GM23338 (cell line): ENCODE data around the gene PLXNA2. TPM values are rescaled to one million over a fixed set of nuclear protein-coding genes. Genes with fewer than 3 reads are reported as not detected.

Experiments used
- ATAC-seq: fragments of 200-7000 bp; cut with Tn5 transposase; 3 replicates; pipeline ENCODE4 v1.9.1; 2020
- DNase-seq: peaks from one replicate; pipeline ENCODE4 v3.0.0-alpha.2; 2015; ENCODE audit warnings: low spot score
- H2AFZ ChIP-seq: fragments of 200-600 bp; sonication (generic); 2 replicates; pipeline ENCODE4 v1.8.0; 2016; ENCODE audit warnings: antibody characterized with exemption, mild to moderate bottlenecking, moderate library complexity
- H3F3A ChIP-seq: fragments of 200-600 bp; sonication (generic); replicated peaks from 2 replicates; pipeline ENCODE4 v1.8.0; 2017; ENCODE audit warnings: antibody characterized with exemption, mixed run types, low read depth
- H3K27ac ChIP-seq: fragments of 200-600 bp; sonication (generic); 2 replicates; pipeline ENCODE4 v1.6.1; 2016; ENCODE audit warnings: low read depth
- H3K27me3 ChIP-seq: fragments of 200-600 bp; sonication (generic); 2 replicates; pipeline ENCODE4 v1.8.0; 2016; ENCODE audit warnings: mild to moderate bottlenecking, mixed run types, moderate library complexity; ENCODE audit not compliant: insufficient read depth
- H3K36me3 ChIP-seq: fragments of 200-600 bp; sonication (generic); 2 replicates; pipeline ENCODE4 v1.8.0; 2016; ENCODE audit warnings: mild to moderate bottlenecking; ENCODE audit not compliant: insufficient read depth
- H3K4me1 ChIP-seq: fragments of 200-600 bp; sonication (generic); 2 replicates; pipeline ENCODE4 v1.8.0; 2016; ENCODE audit warnings: mild to moderate bottlenecking, moderate library complexity; ENCODE audit not compliant: insufficient read depth
- H3K4me2 ChIP-seq: fragments of 200-600 bp; sonication (generic); 2 replicates; pipeline ENCODE4 v1.7.1; 2017; ENCODE audit warnings: mixed run types
- H3K4me3 ChIP-seq: fragments of 200-600 bp; sonication (generic); 2 replicates; pipeline ENCODE4 v1.6.1; 2016; ENCODE audit warnings: mixed run types
- H3K79me2 ChIP-seq: fragments of 200-600 bp; sonication (generic); replicated peaks from 2 replicates; pipeline ENCODE4 v1.8.0; 2017; ENCODE audit warnings: mild to moderate bottlenecking; ENCODE audit not compliant: insufficient read depth
- H3K9me2 ChIP-seq: fragments of 200-600 bp; sonication (generic); 2 replicates; pipeline ENCODE4 v1.8.0; 2017; ENCODE audit not compliant: insufficient read depth
- H4K20me1 ChIP-seq: fragments of 200-600 bp; sonication (generic); replicated peaks from 2 replicates; pipeline ENCODE4 v1.8.0; 2017; ENCODE audit warnings: mild to moderate bottlenecking; ENCODE audit not compliant: insufficient read depth
- H3K27ac Mint-ChIP-seq: 2 replicates; pipeline ENCODE4 v1.8.0; 2020; ENCODE audit warnings: inconsistent platforms, mild to moderate bottlenecking, moderate library complexity, mixed read lengths
- H3K27me3 Mint-ChIP-seq: 3 replicates; pipeline ENCODE4 v1.8.0; 2022; ENCODE audit warnings: low read depth, mild to moderate bottlenecking, moderate library complexity, mixed read lengths, inconsistent platforms; ENCODE audit not compliant: insufficient read depth, poor library complexity
- H3K36me3 Mint-ChIP-seq: 3 replicates; pipeline ENCODE4 v1.8.0; 2021; ENCODE audit warnings: low read depth, mild to moderate bottlenecking, inconsistent platforms, moderate library complexity, mixed read lengths
- H3K4me1 Mint-ChIP-seq: 3 replicates; pipeline ENCODE4 v1.8.0; 2020; ENCODE audit warnings: mild to moderate bottlenecking, inconsistent platforms, mixed read lengths
- H3K4me3 Mint-ChIP-seq: 3 replicates; pipeline ENCODE4 v1.8.0; 2021; ENCODE audit warnings: moderate library complexity, mild to moderate bottlenecking, inconsistent platforms, mixed read lengths
- H3K9me3 Mint-ChIP-seq: 3 replicates; pipeline ENCODE4 v1.8.0; 2020; ENCODE audit warnings: moderate library complexity, mild to moderate bottlenecking, inconsistent platforms, mixed read lengths
- CREB1 ChIP-seq: fragments of 250-450 bp; sonication (Bioruptor Pico); IDR thresholded peaks from 2 replicates; pipeline ENCODE4 v1.5.0; 2020; ENCODE audit warnings: low read depth, mild to moderate bottlenecking, moderate library complexity
- CTCF ChIP-seq, 2 experiments: fragments of 200-600 bp in 1 of 2; sonication (generic) in 1 of 2; conservative IDR thresholded peaks; 2 replicates each; pipeline versions ENCODE4 v1.5.1 to v1.6.1; 2016 to 2017; ENCODE audit warnings: antibody characterized with exemption in 2 of 2, low read depth in 2 of 2, mild to moderate bottlenecking in 2 of 2, moderate library complexity in 1 of 2
- EZH2 ChIP-seq: fragments of 200-600 bp; sonication (generic); IDR thresholded peaks from one replicate; pipeline ENCODE4 v1.8.0; 2017; ENCODE audit warnings: antibody characterized with exemption, mild to moderate bottlenecking, low read depth; ENCODE audit not compliant: unreplicated experiment
- JUNB ChIP-seq: IDR thresholded peaks from one replicate; pipeline ENCODE4 v1.6.1; 2016; ENCODE audit warnings: antibody characterized with exemption; ENCODE audit not compliant: unreplicated experiment
- POLR2AphosphoS5 ChIP-seq: IDR thresholded peaks from 2 replicates; pipeline ENCODE4 v1.6.1; 2016; ENCODE audit warnings: antibody characterized with exemption, low read depth
- ZNF114 ChIP-seq: fragments of 250-450 bp; sonication (Bioruptor Pico); IDR thresholded peaks from 2 replicates; pipeline ENCODE4 v1.5.0; 2020; ENCODE audit warnings: mild to moderate bottlenecking, moderate library complexity
- ZNF331 ChIP-seq: fragments of 250-450 bp; sonication (Bioruptor Pico); IDR thresholded peaks from 2 replicates; pipeline ENCODE4 v1.5.0; 2020; ENCODE audit warnings: low read depth, mild to moderate bottlenecking, moderate library complexity
- polyA plus RNA-seq: library from polyadenylated mRNA; unstranded; fragments of >200 nt; fragmentation: Nextera tagmentation; extraction: Ambion mirVana; gene quantifications from 2 replicates; pipeline ENCODE4 v1.2.1, GENCODE V29; 2016
- total RNA-seq: library from RNA; depleted of rRNA; stranded (reverse); fragments of >200 nt; shearing (Covaris generic); gene quantifications from 2 replicates; pipeline ENCODE4 v1.2.3, GENCODE V29; 2014
- TF ChIP-seq, protein P1 (sequence below): IDR thresholded peaks from one replicate; pipeline ENCODE4 v1.6.1; 2018; ENCODE audit warnings: antibody characterized with exemption; ENCODE audit not compliant: unreplicated experiment

PLXNA2 gene
- total and polyA plus RNA-seq, 2 experiments from 2014 or later, result 0.40 to 1.8 TPM

DNA sequence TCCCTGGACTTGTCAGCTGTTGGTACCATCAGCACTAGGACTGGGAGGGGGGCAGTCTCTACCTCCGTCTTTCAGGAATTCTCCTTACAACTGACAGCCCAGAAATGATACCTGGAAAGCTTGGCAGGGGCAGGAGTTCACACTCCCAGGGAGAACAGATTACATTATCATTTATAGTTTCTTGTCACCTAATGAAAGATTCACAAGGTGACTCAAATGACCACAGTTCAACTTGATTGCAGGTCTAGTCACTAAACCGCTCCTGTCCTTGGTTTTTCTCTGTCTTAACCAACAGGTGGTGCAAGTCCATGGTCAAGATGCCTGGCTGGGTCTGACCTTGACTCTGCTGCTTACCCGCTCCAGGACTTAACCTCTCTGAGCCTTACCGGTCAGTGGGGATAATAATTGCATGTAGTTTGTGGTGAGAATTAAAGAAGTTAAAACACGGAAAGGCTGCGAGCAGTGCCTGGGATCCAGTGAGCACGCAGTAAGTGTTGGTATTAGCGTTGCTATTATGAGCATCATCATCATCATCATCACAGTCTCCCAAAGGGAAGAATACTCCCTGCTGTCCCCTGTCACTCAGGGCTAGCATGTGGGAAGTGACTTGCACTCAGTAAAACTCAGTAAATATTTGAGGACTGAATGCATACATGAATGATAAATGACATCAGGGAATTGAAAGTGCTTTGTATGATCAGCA lies 207.9 kb downstream of the PLXNA2 start:
- no peaks in the 10 kb centered on the region for H3K36me3 Mint-ChIP-seq
- H3K4me1 Mint-ChIP-seq, result peaks cover 9% of the 10 kb centered on the region; the same call in 2 of the 3 replicates
- no peaks in the 10 kb centered on the region for H3K27me3 ChIP-seq
- H4K20me1 ChIP-seq, result no peaks in the 10 kb centered on the region
- H3K4me3 ChIP-seq, result no peak overlapping the region
- no peak overlapping the region for H3K4me2 ChIP-seq
- H3K27ac ChIP-seq, result no peak overlapping the region
- no peaks in the 10 kb centered on the region; the same call in 2 of the 3 replicates for H3K9me3 Mint-ChIP-seq
- no peaks in the 10 kb centered on the region for H3K4me1 ChIP-seq
- no peaks in the 10 kb centered on the region for H3K36me3 ChIP-seq
- no peaks in the 10 kb centered on the region for H3K79me2 ChIP-seq
- no peaks in the 10 kb centered on the region for H3F3A ChIP-seq
- peaks cover 8% of the 10 kb centered on the region for H3K27me3 Mint-ChIP-seq
- no peak overlapping the region for H2AFZ ChIP-seq
- no peaks in the 10 kb centered on the region for H3K9me2 ChIP-seq
- H3K27ac Mint-ChIP-seq, result no peak overlapping the region
- DNase-seq, result peak; percentile 67
- TF ChIP-seq ZNF114 (CRISPR knock-in tag), result no peak
- TF ChIP-seq, protein P1, sequence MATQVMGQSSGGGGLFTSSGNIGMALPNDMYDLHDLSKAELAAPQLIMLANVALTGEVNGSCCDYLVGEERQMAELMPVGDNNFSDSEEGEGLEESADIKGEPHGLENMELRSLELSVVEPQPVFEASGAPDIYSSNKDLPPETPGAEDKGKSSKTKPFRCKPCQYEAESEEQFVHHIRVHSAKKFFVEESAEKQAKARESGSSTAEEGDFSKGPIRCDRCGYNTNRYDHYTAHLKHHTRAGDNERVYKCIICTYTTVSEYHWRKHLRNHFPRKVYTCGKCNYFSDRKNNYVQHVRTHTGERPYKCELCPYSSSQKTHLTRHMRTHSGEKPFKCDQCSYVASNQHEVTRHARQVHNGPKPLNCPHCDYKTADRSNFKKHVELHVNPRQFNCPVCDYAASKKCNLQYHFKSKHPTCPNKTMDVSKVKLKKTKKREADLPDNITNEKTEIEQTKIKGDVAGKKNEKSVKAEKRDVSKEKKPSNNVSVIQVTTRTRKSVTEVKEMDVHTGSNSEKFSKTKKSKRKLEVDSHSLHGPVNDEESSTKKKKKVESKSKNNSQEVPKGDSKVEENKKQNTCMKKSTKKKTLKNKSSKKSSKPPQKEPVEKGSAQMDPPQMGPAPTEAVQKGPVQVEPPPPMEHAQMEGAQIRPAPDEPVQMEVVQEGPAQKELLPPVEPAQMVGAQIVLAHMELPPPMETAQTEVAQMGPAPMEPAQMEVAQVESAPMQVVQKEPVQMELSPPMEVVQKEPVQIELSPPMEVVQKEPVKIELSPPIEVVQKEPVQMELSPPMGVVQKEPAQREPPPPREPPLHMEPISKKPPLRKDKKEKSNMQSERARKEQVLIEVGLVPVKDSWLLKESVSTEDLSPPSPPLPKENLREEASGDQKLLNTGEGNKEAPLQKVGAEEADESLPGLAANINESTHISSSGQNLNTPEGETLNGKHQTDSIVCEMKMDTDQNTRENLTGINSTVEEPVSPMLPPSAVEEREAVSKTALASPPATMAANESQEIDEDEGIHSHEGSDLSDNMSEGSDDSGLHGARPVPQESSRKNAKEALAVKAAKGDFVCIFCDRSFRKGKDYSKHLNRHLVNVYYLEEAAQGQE, result no peak
- TF ChIP-seq POLR2AphosphoS5, result no peak
- no peak for TF ChIP-seq CREB1
- peak; percentile 58 to 82 for TF ChIP-seq CTCF (conservative IDR thresholded peaks at IDR 0.05; ENCODE audit: low read depth in 2 of 2)
- TF ChIP-seq ZNF331 (CRISPR knock-in tag), result no peak
- ATAC-seq, result peak; percentile 87
- H3K4me3 Mint-ChIP-seq, result no peak overlapping the region

DNA sequence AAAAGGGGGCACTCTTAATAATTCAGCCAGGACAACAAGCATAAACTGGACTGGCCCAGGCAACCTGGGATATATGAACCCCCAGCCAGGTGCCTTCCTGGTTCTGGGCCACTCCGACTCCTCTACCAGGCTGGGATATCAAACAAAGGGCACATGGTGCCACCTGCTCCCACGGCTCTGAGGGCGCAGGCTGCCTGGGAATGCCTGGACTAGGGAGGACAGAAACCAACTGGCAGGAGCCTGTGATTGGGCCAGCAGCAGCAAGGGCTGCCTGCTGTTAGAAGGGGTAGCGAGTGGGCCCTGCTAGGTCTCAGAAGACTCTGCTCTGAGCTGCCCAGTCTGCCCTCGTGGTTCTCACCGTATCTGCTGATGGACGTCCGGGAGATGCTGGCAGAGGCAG lies 210.0 kb downstream of the PLXNA2 start:
- no peak overlapping the region for H2AFZ ChIP-seq
- H3K27me3 ChIP-seq, result no peaks in the 10 kb centered on the region
- no peaks in the 10 kb centered on the region for H3K9me2 ChIP-seq
- DNase-seq (no peak), ATAC-seq (no peak)
- no peaks in the 10 kb centered on the region for H3K36me3 ChIP-seq
- H4K20me1 ChIP-seq, result no peaks in the 10 kb centered on the region
- Mint-ChIP-seq H3K4me3 (no peak overlapping the region), H3K9me3 (no peaks in the 10 kb centered on the region; the same call in 2 of the 3 replicates), H3K27ac (no peak overlapping the region), H3K4me1 (peaks cover 12% of the 10 kb centered on the region), H3K36me3 (no peaks in the 10 kb centered on the region), H3K27me3 (peaks cover 8% of the 10 kb centered on the region)
- no peaks in the 10 kb centered on the region for H3F3A ChIP-seq
- no peak overlapping the region for H3K4me3 ChIP-seq
- no peak overlapping the region for H3K4me2 ChIP-seq
- H3K4me1 ChIP-seq, result no peaks in the 10 kb centered on the region
- H3K79me2 ChIP-seq, result no peaks in the 10 kb centered on the region
- H3K27ac ChIP-seq, result no peak overlapping the region
- no peak for TF ChIP-seq JUNB
- no peak for TF ChIP-seq EZH2
- TF ChIP-seq, protein P1, result no peak
- no peak for TF ChIP-seq ZNF114 (CRISPR knock-in tag)
